ENCODE data around the gene NPY. TPM values are rescaled to one million over a fixed set of nuclear protein-coding genes. Genes with fewer than 3 reads are reported as not detected.

Gene NPY
- total RNA-seq, 1 donor from 2014 or later: not detected

DNA sequence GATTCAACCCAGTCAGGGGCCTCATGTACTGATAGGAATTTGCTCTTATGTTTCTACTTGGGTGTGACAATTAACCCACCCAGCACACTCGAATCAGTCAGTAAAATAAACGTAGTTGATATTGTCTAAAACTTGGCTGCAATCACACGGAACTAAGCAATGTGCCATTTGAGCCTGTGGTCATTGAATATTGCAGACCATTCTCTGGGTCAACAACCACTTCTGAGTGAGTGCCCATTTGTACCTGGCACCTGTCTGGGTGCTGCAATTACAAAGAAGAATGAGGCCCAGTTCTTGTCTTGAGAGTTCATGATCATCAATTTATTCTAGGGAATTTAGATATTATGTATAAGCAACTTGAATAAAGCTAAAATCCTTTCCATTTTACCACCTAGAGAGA, 29.8 kb downstream of the NPY start:
- intact Hi-C loops (cut with micrococcal nuclease): no loop called here

DNA sequence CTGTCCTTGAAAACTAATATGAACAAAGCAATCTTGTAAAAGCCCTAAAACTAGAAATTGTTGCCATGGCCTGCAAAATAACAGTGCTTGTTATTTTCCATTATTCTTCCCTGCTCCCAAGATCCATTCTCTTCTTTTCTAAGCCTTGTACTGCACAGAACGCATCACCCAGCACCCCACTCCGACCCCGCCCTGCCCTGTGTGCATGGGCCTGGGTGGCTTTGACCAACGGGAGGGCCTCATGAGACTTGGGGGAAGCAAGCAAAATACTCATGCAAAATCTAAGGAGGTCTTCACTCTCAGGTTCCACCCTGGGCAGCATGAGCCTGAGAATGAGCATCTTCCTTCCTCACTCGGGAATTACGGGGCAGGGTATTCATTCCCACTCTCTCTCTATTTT, 32.4 kb downstream of the NPY start:
- intact Hi-C loops (cut with micrococcal nuclease): no loop called here

DNA sequence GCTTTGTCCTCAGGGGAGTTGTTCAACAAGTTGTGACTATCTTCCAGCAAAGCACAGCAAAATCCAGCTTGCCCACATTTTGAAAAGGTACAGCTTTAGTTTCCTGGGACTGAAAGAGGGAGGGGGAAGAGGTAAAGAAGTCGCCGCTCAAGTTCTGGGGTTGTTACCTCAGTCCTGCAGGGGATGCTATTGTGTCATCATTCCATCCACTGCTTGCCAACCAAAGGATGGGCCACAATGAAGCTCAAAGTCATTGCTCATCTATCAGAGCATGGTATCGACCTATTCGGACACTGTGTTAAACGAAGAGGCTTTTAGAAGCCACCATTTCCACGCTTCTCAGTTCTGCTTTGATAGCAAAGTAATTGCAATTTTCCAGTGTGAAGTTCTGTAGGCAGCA, 34.3 kb downstream of the NPY start:
- intact Hi-C loops (cut with micrococcal nuclease): no loop called here

DNA sequence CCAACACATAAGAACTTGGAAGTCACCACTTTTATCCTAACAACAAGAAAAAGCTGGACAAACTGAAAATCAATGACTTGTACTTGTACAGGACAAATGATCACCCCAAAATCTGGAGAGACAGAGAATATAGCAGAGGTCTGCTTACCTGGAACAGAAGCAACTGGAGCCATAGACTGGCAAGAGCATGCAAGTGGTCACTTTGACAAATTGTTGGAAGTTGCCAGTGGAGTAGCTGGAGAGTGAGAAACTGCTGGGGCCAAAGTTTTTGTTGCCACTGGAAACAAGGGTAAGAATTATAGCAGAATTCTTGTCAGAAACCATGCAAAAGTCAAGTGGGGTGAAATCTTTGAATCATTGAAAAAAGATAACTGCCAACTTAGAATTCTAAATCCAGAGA, 35.2 kb downstream of the NPY start:
- intact Hi-C loops (cut with micrococcal nuclease): no loop called here

DNA sequence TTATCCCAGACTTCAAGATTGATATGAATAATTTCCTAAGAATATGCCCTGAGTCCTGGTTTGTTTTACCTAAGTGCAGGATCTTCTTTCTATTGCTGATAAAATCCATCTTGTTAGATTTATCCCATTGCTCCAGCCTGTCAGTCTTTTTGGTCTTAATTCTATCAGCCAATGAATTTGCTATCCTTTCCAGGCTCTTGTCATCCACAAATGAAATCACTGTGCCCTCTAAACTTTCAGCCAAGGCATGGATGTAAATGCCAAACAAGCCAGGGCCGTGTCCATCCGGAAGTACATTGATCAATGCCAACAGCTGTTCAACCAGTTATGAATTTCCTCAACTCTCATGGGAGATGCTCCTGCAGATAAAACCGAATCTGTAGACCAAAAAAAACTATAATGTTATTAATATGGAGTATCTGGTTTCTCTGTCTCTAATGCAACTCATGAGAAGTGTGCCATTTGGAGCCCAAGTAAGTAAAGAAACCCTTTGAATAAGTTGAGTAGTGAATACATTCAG, 40.0 kb downstream of the NPY start:
- intact Hi-C loops (cut with micrococcal nuclease): no loop called here

DNA sequence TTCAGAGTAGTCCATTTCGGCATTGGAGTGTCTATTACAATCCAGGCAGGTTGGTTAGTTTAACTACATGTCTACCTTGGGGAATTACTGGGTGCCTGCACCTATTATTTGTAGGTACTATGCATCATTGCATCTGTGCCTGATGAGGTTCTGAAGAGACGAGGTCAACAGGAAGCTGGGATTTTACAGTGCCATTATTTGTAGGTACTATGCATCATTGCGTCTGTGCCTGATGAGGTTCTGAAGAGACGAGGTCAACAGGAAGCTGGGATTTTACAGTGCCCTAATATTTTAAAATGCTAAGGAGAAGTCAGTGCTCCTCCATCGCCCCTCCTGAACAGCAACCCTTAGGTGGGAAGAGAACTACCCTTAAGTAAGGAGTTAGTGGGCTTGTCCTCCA, 41.7 kb downstream of the NPY start:
- intact Hi-C loops (cut with micrococcal nuclease): no loop called here

DNA sequence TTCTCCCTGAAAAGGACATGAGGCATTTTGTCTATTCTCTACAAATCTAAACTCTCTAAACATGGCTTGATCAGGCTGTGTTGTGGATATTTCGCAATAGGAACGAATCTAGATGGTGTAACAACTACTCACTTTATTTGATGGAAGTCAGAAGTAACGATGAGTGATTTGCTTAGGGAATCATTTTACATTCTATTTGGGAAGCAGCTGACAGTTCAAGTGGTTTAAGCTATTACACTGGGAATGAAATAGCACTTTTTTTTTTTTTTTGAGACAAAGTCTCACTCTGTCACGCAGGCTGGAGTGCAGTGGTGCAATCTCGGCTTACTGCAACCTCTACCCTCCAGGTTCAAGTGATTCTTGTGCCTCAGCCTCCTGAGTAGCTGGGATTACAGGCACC, 44.1 kb downstream of the NPY start:
- intact Hi-C loops (cut with micrococcal nuclease): no loop called here

DNA sequence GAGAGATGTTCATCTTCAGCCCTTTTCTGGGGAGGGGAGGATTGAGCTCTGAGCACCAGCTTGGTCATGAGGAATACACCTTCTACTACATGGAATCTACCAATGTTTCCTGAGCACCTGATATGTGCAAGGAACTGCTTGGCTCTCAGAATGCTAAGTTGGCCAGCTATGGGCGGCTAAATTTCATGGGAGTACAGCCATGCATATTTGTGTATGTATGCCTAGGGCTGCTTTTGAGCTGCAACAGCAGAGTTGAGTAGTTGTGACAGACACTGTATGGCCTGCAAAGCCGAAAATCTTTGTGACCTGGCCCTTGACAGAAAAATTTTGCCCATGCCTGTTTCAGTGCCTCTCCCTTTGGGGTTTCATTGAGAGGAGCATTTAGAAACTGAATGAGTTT, 44.9 kb downstream of the NPY start:
- intact Hi-C loops (cut with micrococcal nuclease): no loop called here

DNA sequence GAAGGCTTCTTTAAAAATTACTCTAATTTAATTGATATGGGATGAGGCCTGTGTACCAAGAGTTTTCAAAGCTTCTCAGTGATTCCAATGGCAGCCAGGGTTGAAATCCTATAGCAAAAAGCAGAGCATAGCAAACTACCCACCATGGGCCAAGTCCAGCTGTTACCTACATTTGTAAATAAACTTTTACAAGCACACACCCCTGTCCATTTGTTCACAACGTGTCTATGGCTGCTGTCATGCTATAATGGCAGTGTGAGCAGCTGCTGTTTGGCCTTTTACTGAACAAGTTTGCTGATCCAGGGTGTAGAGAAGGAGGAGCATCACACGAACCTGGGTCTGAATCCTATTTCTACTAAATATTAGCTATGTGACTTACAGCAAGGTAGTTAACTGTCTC, 50.0 kb downstream of the NPY start:
- intact Hi-C loops (cut with micrococcal nuclease): no loop called here

DNA sequence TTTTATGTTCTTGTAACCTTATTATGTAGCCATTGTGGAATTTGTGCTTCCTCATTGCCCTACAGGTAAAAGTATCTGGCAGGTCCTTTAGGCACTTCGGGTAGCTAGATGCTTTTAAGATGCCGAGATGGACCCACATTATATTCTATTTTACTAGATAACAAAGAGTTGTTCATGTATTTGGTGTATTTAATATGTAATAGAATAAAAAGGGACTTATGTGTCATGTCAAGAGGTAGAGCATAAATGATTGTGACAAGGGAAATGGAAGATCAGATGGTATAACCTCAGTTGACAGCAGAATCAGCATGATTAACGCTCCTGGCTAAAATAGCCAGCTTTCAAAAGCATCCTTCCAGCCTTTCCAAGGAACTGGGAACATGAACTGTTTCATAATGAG, 50.6 kb downstream of the NPY start:
- intact Hi-C loops (cut with micrococcal nuclease): no loop called here

DNA sequence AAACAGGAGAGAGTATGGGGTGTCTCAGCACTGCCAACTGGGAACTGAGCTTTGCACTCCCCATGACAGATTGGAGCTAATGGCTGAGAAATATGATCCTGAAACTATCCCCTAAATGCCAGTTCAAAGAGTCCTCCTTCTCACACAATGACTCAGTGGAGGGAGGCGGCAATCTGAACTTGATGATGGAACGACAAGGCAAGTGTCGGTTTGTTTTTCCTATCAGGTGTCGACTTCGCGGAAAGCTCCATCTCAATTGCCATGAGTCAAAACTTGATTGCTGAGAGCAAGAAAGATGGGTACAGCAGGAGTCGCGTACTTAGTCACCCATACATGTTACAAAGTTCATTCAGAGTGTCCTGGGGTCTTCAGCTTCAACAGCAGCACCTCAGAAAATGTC, 52.5 kb downstream of the NPY start:
- intact Hi-C loops (cut with micrococcal nuclease): no loop called here

DNA sequence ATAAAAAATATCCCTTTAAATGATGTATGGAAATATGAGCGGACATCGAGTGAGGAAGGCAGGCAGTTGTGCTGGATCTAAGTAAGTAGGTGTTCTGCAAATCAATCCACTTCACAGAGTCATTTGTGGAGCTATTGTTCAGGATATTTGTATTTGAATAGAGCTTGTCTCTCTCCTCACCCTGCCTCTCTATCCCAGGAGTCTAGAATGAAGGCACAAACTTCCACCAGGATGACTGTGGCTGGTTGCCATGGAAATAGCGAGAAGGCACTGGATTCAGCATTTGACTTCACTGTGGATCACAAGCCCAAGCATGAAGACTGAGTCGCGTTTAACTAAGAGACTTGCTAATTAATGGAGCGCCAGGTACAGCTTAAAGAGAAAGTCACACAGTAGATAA, 53.2 kb downstream of the NPY start:
- intact Hi-C loops (cut with micrococcal nuclease): no loop called here

DNA sequence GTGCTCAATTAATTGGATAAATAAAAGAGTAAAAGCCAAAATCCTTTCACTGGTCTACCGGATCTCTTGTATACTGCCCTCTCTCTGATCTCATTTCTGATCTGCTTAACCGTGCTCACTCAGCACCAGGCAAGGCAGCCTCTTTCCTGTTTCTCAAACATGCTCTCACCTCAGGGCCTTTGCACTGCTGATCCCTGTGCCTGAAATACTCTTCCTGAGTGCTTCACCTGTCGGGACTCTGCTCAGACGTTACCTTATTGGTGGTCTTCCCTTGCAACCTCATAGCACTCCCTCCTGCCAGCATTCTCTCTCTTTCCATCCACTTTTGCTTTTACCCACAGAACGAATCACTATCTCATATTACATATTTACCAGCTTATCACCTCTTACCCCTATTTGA, 55.6 kb downstream of the NPY start:
- intact Hi-C loops (cut with micrococcal nuclease): no loop called here

DNA sequence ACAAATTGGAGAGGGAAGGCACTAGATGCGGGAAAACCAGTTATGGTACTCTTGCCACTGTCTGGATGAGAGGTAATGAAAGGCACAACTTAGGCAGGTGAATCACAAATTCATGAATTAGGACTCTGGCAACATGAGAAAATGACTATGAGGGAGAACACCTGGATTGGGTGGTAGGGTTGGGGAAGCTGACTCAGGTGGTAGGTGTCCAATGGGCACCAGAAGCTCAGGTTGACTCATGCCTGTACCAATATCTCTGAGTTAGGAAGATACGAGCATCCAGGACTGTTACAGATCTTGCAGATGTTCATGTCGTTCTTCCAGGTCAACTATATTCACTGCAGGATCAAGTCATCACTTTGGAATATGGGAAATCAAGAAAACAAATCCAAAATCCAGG, 56.7 kb downstream of the NPY start:
- intact Hi-C loops (cut with micrococcal nuclease): no loop called here
